HAP-1 (cell line): Measurements from ENCODE around the gene NEURL4.
A peak's percentile ranks its signal among the peaks of the same experiment; 100 is the strongest.
"Not testable (repeated sequence)": the region's sequence is repeated elsewhere in the genome, so short reads cannot be mapped to it uniquely, and the experiment has no call there.

ENCODE experiments used
- DNase-seq, 2 experiments: peaks; one replicate each; pipeline ENCODE4 v3.0.0-alpha.2; 2016 to 2020; ENCODE audit warnings: low spot score in 2 of 2
- H3K27me3 ChIP-seq: fragments of 250-450 bp; sonication (Bioruptor Pico); 2 replicates; pipeline ENCODE4 v1.5.1; 2020; ENCODE audit warnings: low read depth, mild to moderate bottlenecking, moderate library complexity
- H3K36me3 ChIP-seq: fragments of 250-450 bp; sonication (Bioruptor Pico); replicated peaks from 2 replicates; pipeline ENCODE4 v1.5.1; 2020; ENCODE audit warnings: mild to moderate bottlenecking
- H3K4me1 ChIP-seq: fragments of 250-450 bp; sonication (Bioruptor Pico); 2 replicates; pipeline ENCODE4 v1.5.1; 2020; ENCODE audit warnings: mild to moderate bottlenecking
- H3K4me3 ChIP-seq: fragments of 250-450 bp; sonication (Bioruptor Pico); 2 replicates; pipeline ENCODE4 v1.5.1; 2020; ENCODE audit warnings: mild to moderate bottlenecking, moderate library complexity
- H3K9me3 ChIP-seq: fragments of 250-450 bp; sonication (Bioruptor Pico); 2 replicates; pipeline ENCODE4 v1.5.1; 2020; ENCODE audit warnings: mild to moderate bottlenecking, moderate library complexity
- in situ Hi-C: fragments of 300-500 bp; cut with MboI; formaldehyde crosslinking; loops from 3 replicates; pipeline ENCODE4 v1.14.3; 2020; ENCODE audit warnings: low sequenced_read_pairs, inconsistent platforms, mixed read lengths

NEURL4 gene

DNA sequence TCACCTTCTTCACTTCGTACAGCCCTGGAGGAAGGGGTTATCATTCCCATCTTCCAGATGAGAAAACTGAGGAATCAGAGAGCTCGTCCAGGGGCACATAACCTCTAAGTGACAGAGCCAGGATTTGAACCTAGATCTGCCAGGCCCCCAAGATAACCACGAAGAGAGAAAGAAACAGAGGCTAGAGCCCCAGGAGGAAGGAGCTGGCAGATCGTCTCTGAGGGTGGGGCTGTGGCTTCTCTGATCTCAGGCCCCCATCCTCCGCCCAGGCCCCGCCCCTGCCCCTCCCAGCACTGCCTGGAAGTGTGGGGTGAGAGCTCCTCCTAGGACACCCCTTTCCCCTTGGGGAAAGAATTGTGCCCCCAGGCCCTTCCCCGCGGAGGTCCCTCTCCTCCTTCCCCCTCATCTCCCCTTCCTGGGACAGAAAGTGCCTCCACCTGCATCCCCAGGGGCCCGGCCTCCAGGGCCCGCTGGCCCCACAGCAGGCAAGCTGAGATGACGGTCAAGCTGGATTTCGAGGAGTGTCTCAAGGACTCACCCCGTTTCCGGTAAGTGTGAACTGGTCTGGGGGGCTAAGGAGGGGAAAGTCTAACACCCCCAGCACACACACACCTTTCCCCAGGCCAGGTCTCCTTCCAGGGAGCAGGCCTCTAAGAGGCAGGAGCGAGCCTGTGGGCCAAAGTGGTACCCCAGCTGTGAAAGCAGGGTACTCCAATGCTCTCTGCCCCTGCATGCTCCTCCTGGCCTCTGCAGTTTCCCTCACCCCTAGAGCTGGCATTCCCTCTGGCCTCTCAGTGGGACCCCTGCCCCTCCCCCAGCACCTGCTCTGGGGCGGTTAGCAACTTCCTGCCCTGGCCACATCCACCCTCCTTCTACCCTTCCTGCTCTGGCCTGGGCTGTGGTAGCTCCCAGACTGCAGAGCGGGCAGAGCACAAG lies 7.4 kb upstream of the NEURL4 start, which contains the start of gene ACAP1:
Gene ACAP1 (plus strand): TSS at position 290 of the 936 bp plus-strand sequence. CDS start 206 bp downstream, at position 496.
- in situ Hi-C loops, result no loop called here
- no peaks in the 10 kb centered on the region for H3K4me1 ChIP-seq

DNA sequence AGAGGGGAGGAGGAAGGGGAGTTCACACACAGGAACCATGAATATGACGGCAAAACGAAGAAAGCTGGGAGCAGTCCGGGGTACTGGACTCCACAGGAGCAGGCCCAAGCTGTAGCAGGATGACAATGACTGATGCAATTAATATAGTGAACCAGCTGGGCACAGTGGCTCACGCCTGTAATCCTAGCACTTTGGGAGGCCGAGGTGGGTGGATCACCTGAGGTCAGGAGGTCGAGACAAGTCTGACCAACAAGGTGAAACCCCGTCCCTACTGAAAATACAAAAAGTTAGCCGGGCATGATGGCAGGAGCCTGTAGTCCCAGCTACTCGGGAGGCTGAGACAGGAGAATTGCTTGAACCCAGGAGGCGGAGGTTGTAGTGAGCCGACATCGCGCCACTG lies 6.6 kb upstream of the NEURL4 start:
- H3K36me3 ChIP-seq, H3K27me3 ChIP-seq, DNase-seq, H3K4me1 ChIP-seq, H3K9me3 ChIP-seq, in situ Hi-C loops, H3K4me3 ChIP-seq: not testable (repeated sequence)

More for the DNA sequence above, 7.4 kb upstream of the NEURL4 start, which contains the start of gene ACAP1:
- DNase-seq, result no peak
- Histone ChIP-seq H3K9me3 (no peaks in the 10 kb centered on the region), H3K4me3 (no peak within 1 kb of the TSS), H3K36me3 (no peaks in the 10 kb centered on the region), H3K27me3 (no peaks in the 10 kb centered on the region; the same call in 1 of the 2 replicates)

DNA sequence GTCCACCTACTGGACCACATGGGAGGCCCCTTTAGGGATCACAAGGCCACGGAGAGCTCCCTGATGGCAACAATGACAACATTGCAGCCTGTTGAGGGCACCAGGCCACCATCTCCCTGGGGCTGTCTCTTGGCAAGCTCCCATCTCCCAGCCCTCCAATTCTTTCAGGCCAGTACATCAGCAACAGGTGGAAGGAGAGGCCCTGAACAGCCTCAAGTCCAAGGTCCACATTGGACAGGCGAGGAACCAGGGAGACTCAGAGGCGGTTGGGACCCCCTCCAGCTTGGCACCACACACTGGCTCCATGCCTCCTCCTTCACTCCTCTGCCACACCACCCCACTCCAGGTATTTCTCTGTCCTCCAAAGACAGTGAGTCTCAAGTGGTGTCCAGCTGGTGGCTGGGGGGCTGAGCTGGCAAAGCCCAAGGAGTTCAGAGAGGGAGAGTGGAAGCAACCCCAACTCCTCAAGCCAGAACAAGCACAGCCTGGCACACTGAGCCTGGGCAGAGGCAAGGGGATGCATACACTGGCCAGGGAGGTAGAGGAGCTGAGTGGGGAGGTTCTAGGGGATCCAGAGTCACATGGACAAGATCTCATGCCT lies 5.9 kb upstream of the NEURL4 start:
- Histone ChIP-seq H3K4me3 (no peak overlapping the region), H3K4me1 (peaks cover 4% of the 10 kb centered on the region; the same call in 1 of the 2 replicates)

DNA sequence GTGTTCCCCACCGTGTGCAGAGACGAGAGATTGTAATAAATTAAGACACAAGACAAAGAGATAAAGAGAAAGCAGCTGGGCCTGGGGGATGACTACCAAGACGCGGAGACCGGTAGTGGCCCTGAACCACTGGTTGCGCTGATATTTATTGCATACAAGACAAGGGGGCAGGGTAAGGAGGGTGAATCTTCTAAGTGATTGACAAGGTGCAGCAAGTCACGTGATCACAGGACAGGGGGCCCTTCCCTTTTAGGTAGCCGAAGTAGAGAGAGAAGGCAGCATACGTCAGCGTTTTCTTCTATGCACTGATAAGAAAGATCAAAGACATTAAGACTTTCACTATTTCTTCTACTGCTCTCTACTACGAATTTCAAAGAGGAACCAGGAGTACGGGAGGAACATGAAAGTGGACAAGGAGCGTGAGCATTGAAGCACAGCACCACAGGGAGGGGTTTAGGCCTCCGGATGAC lies 3.5 kb upstream of the NEURL4 start:
- H3K36me3 ChIP-seq, H3K4me3 ChIP-seq, H3K9me3 ChIP-seq, in situ Hi-C loops, H3K27me3 ChIP-seq, DNase-seq: not testable (repeated sequence)
- H3K4me1 ChIP-seq, result peaks cover 10% of the 10 kb centered on the region

More for the DNA sequence above, 5.9 kb upstream of the NEURL4 start:
- H3K27me3 ChIP-seq, result no peaks in the 10 kb centered on the region
- no peaks in the 10 kb centered on the region for H3K36me3 ChIP-seq
- in situ Hi-C loops, result no loop called here
- H3K9me3 ChIP-seq, result no peaks in the 10 kb centered on the region
- DNase-seq, result no peak

DNA sequence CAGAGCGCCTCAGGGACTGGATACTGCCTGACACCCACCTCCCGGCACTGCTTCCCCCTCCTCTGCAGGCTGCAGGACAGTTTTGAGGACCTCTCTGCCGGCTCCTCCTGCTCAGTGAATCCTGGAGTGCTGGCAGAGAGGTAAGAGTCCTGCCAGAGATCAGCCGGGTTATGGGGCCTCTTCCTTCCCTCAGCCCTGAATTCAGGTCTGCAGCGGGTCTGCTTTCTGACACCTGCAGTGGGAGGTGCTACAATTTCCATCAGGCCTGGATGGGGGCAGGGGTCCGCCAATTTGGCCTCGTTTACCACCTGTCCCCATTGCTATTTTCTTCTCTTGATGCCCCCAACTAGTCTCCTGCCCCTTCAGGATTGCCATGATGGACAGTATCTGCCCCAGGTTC lies 3.0 kb upstream of the NEURL4 start:
- DNase-seq, result no peak
- in situ Hi-C loops, result no loop called here
- peaks cover 10% of the 10 kb centered on the region for H3K4me1 ChIP-seq
- no peak overlapping the region for H3K4me3 ChIP-seq
- no peaks in the 10 kb centered on the region for H3K36me3 ChIP-seq
- H3K9me3 ChIP-seq, result no peaks in the 10 kb centered on the region
- H3K27me3 ChIP-seq, result no peaks in the 10 kb centered on the region

DNA sequence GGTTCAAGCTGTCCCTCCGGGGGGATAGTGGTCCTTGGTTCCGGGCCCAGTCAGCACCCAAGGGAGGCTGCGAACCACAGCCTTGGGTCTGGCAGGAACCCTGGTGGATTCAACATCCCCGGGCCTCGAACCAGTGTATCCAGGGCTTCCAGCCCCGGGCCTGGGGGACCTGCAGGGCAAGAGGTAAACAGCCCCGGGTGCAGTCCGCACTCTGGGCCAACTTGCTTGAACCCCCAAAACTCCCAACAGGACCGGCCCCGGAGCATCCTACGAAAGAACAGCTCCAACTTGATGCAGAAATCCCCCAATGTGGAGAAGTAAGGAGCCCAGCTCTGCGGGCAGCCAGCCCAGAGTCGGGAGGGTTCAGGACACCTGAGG lies 1.5 kb upstream of the NEURL4 start:
- H3K4me1 ChIP-seq, result peaks cover 10% of the 10 kb centered on the region
- peaks cover 13% of the 10 kb centered on the region for H3K36me3 ChIP-seq
- H3K27me3 ChIP-seq, result no peaks in the 10 kb centered on the region
- no peaks in the 10 kb centered on the region for H3K9me3 ChIP-seq
- no peak for DNase-seq
- in situ Hi-C loops, result no loop called here
- H3K4me3 ChIP-seq, result peak overlapping the region; percentile 89

DNA sequence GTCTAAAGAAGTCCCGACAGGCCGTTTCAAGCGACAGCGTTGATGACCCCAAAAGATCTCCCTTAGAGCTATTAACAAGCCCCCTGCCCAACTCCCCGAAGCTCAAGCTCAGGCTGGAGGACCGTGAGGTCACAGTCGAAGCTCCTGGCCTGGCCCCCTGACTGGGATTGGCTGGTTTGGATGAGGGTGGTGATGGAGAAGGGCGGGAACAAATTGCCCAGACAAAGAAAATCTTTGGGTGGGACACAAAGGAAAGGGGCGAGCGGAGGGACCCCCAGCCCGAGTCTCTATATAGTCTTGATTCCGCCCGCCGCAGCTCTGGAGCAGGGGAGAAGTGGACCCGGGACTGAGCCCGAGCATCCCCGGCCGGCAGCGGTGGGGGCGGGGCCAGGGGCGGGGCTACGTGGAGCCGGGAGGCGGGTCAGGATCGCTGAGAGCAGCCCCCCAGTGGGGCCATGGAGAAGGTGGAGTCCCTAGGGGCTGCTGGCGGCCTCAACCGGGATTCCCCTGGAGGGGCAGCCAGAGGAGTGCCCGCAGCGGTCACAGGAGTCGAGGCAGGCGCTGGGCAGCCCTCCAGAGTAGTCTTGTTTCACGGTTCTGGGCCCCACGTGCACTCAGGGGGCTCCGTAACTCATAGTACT lies 982 bp upstream of the NEURL4 start:
- H3K4me3 ChIP-seq, result peak overlapping the region; percentile 89
- no peaks in the 10 kb centered on the region for H3K9me3 ChIP-seq
- peaks cover 17% of the 10 kb centered on the region for H3K36me3 ChIP-seq
- H3K27me3 ChIP-seq, result no peaks in the 10 kb centered on the region
- peak; percentile 79 to 92 for DNase-seq
- peaks cover 10% of the 10 kb centered on the region for H3K4me1 ChIP-seq
- in situ Hi-C loops, result no loop called here

DNA sequence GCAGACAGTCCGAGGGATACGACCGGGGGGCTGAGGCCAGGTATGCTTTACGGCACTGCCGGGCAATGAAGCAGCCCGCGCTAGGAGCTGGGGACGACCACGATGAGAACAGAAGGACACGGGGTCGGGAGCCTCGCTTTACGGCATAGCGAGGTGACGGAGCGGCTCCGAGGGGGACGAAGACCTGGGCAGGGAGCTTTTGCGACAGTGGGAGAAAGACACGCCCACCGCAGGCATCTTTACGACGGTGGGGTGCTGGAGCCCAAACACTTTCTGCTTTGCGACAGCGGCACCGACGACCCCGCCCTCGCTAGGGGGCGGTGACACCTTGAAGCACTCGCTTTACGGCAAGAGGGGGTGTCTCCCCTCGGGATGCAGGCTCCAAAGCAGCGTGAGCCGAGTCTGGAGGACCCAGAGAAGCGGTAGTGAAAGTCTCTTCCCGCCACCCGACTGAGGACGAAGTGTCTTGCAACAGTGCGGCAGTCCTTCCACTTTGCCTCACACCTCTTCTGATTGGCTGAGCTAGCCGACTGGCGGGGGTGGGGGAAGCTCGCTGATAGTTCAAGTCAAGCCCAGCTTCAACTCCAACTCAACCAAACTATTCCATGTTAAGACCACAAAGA lies 350 bp upstream of the NEURL4 start:
- H3K9me3 ChIP-seq, result no peaks in the 10 kb centered on the region
- peak; percentile 97 to 99 for DNase-seq
- peaks cover 10% of the 10 kb centered on the region for H3K4me1 ChIP-seq
- H3K27me3 ChIP-seq, result no peaks in the 10 kb centered on the region
- H3K36me3 ChIP-seq, result peaks cover 19% of the 10 kb centered on the region
- peak overlapping the region; percentile 89 for H3K4me3 ChIP-seq
- in situ Hi-C loops, result no loop called here

DNA sequence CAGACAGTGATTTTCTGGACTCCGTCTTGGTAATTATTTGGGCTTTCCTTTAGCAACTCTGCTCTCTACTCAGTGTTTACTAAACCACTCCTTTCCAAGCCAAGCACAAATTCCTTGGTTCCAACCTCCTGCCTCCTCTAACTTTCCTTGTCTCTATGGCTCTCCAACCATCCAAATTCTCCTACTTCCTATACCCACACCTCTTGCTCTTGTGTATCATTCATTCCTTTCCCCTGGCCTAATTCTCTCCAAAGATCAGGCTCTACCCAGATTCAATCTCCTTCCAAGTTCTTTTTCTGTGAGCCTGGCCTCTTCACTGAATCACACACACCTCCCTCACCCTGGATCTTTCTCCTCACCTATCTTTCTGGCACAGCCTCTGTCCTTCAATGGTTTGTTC lies 1.1 kb downstream of the NEURL4 start:
- H3K27me3 ChIP-seq, result no peaks in the 10 kb centered on the region
- peak overlapping the region; percentile 89 for H3K4me3 ChIP-seq
- DNase-seq, result no peak
- in situ Hi-C loops, result no loop called here
- H3K9me3 ChIP-seq, result no peaks in the 10 kb centered on the region
- peaks cover 33% of the 10 kb centered on the region for H3K36me3 ChIP-seq
- H3K4me1 ChIP-seq, result peaks cover 10% of the 10 kb centered on the region

DNA sequence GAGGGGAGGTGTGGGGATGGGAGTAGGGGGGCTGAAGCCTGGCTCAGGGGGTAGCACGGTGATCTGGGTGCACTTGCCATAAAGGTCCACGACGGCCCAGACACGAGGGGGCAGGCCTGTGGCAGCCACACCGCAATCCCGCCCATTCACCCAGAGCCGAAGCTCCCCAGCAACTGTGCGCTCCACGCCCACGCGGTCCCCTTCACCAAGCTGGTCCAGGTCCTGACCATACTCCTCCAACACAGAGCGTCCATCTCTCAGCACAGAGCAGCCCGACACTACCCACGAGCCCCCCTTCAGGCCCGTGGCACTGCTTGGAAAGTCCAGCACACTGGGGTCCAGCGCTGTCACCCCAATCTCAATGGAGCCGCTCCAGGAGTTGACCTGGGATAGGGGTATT lies 1.6 kb downstream of the NEURL4 start:
- Histone ChIP-seq H3K4me3 (no peak overlapping the region), H3K36me3 (peaks cover 38% of the 10 kb centered on the region), H3K4me1 (peaks cover 10% of the 10 kb centered on the region), H3K9me3 (no peaks in the 10 kb centered on the region), H3K27me3 (no peaks in the 10 kb centered on the region)
- in situ Hi-C loops, result no loop called here
- no peak for DNase-seq

DNA sequence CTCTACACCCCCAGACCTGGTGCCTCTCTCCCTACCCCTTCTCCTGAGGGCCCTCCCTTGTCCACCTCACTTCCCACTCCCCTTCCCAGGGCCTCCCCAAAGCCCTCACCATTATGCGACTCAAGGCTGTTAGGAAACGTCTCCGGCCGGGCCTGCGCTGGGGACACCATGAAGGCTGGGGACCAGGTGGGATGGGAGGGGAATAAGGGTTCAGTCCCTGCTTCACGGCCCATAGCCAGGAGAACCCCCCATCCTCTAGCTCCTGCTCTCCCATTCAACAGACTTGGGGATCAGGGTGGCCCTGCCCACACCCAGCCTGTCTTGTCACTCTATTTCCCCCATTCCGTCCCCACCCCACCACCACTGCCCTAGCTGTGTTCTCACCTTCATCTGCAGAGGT lies 2.1 kb downstream of the NEURL4 start:
- DNase-seq, result no peak
- peaks cover 43% of the 10 kb centered on the region for H3K36me3 ChIP-seq
- H3K4me1 ChIP-seq, result peaks cover 10% of the 10 kb centered on the region
- no peaks in the 10 kb centered on the region for H3K27me3 ChIP-seq
- in situ Hi-C loops, result no loop called here
- H3K4me3 ChIP-seq, result no peak overlapping the region
- H3K9me3 ChIP-seq, result no peaks in the 10 kb centered on the region

DNA sequence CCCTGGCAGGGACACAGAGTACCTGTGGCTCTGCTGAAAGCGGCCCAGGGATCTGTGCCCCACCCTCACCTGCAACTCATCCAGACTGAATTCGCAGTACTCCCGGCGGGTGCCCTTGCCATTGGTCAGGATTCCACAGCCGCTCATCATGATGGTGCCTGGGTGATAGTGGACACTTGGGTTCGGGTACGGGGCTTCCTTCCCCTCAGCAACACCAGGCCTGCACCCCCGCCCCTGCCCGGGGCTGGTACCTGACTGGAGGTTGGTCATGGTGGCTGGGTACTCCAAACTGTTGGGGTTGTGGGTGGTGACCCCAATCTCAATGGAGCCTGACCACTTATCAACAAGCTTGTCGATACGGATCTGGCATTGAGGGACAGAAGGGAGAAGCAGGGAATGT lies 2.9 kb downstream of the NEURL4 start:
- no peaks in the 10 kb centered on the region for H3K27me3 ChIP-seq
- H3K9me3 ChIP-seq, result no peaks in the 10 kb centered on the region
- no peak for DNase-seq
- H3K4me1 ChIP-seq, result peaks cover 10% of the 10 kb centered on the region
- no peak overlapping the region for H3K4me3 ChIP-seq
- in situ Hi-C loops, result no loop called here
- peaks cover 52% of the 10 kb centered on the region for H3K36me3 ChIP-seq

DNA sequence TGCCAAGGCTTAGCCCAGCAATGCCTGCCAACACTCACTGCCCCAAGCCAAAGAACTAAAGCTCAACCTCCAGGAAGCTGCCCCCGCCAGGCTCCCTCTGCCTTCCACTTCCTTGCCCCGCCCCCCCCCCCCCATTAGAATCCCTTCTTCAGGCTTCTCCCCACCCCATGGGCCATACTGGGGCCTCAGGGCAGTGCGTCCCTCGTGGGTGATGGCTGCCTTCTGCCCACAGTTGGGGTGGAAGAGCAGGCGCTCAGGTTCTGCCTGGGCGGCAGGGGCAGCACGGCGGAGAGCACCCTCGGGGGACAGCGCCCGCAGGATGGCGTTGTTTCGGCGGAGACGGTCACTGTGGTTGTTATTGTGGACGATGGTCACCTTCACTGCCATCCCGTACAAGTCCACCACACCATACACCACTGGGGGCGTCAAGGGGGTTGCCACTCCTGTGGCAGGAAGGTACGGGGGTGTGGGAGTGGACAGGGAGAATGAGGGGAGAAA lies 4.1 kb downstream of the NEURL4 start:
- peaks cover 63% of the 10 kb centered on the region for H3K36me3 ChIP-seq

More for the DNA sequence above, 4.1 kb downstream of the NEURL4 start:
- DNase-seq, result no peak
- no peaks in the 10 kb centered on the region for H3K9me3 ChIP-seq
- no peak overlapping the region for H3K4me3 ChIP-seq
- peaks cover 6% of the 10 kb centered on the region; the same call in 1 of the 2 replicates for H3K4me1 ChIP-seq
- in situ Hi-C loops, result no loop called here
- no peaks in the 10 kb centered on the region for H3K27me3 ChIP-seq
